ENCODE measurements around the gene MYOG.

The MYOG gene

GRCh38 chr1:203090421-203091198 is 4.8 kb upstream of the MYOG start:
- DNase-seq (ENCODE audit: low read depth): no peak

DNA sequence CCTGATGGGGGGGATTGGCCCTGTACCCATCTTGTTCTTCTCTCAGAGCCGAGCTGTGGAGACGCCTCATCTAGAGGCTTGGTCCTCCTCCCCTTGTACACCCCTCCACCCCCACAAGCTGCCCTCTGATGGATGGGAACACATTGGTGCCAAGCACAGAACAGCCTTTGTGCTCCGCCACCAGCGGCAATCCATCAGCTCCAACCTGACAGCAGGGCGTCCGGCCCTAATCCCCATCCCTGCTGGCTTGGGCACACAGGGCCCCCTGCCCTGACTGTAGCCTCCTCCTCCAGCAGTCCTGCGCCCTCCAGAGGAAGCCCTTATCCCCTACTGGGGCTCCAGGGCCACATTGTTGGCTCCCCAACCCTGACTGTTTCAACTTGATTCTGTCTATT is 3.8 kb upstream of the MYOG start:
- no peak for DNase-seq (ENCODE audit: low read depth)

GRCh38 chr1:203089001-203089650 is 3.3 kb upstream of the MYOG start:
- no peak for DNase-seq (ENCODE audit: low read depth)

DNA sequence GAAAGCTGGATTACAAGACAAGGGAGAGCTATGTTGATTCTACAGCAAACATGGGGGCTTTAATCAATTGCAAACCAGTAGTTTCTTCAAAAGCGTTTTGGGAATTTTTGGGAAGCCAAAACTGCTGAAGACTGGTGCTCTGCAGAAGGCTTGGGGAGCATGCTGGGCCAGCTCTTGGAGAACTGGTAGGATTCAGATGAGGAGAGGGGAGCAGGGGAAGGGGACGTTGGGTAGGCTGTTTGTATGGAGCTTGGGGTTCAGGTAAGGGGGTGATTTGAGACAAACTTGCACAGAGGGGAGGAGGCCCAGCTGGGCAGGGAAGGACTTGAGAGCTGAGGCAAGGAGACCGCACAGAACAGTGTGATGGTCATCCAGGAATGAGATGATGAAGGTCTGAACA is 2.6 kb upstream of the MYOG start:
- no peak for DNase-seq (ENCODE audit: low read depth)

GRCh38 chr1:203086992-203087763 is 1.4 kb upstream of the MYOG start:
- no peak for DNase-seq (ENCODE audit: low read depth)

- DNase-seq (ENCODE audit: low read depth): no peak
These were observed 954 bp downstream of the MYOG start for GRCh38 chr1:203084588-203085527.

- no peak for DNase-seq (ENCODE audit: low read depth)
These were observed 2.3 kb downstream of the MYOG start for GRCh38 chr1:203083463-203083921.

DNA sequence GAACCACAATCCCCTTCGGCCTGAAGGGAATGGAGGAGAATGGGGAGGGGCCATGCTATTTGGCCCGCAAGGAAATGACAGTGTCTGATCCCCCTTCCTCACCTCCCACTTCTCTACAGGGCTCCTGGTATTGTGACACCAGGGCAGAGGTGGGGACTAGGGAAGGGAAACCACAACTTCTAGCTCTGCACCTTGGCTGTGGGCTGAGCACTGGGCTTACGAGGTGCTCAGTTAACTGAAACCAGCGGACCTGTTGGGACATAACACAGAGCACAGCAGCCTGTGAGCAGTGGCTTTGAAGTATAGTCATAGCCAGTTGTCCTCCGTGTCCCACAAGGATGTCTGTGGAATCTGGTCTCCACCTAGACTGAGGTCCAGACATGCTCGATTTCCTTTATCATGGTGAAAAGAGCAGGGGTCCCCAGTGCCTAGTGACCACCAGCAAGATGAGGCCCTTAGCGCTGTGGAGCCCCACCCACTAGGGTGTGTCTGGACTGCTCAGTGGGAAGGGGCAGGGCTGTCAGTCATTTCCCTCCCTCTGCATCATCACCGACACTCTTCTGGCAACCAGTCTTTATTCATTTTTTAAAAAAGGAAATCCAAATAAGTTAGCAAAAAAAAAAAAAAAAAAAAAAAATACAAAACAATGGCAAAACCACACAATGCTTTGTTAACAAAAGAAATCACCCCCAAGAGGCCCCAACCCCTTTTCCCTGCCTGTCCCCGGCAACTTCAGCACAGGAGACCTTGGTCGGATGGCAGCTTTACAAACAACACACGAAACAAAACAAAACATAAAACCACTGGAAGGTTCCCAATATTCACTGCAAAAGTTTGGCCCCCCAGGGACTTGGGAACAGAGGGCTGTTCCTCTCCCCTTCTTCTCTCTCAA is 3.0 kb downstream of the MYOG start:
- DNase-seq (ENCODE audit: low read depth): no peak

DNA sequence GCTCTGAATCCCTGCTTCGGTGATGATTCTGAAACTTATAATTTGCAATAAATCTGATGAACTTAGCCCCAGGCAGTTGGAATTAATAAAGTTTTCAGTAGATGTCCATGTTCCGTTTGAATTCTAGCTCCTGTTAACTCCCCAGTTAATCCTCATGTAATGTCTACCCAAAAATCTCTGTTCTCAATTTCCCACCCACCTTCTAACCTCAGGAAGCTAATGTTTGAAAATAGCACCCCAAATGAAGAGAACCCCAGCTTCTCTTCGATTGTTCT is 3.6 kb downstream of the MYOG start:
- no peak for DNase-seq (ENCODE audit: low read depth)

- no peak for DNase-seq (ENCODE audit: low read depth)
These were observed 4.2 kb downstream of the MYOG start for GRCh38 chr1:203081465-203082230.

DNA sequence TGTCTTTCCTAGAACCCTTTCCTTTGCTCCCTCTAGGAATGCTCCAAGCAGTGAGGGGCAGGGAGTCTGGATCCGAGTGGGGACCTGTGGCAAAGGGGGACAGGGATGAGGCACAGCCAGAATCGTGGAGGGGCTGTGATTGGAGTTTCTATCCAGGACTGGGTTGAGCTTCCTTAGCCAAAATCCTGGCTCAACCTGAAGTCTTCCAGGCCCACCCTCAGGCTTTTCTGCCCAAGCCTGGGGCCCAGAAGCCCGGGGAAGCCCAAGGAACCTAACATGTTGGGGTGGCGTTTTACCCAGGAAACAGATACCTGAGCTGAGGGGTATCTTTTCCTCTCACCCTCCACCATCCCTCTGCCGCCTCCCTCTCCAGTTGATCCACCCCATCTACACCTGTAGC is 5.4 kb downstream of the MYOG start:
- no peak for DNase-seq (ENCODE audit: low read depth)

DNA sequence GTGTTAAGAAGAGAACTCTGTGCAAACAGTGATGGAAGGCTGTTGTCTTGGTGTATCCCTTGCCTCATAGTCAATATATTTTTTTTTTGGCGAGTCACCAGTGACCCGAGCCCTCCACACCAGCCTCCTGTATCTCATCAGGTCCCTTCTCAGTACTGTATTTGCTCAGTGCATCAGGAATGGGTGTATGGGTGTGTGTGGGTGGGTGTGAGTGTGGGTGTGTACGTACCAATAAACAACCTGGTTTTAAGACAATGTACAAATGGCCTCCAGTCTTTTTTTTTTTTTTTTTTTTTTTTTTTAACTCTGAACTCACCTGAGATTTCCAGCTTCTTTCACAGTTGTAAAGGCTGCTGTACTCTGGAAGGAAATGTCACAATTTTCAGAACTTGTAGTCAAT is 7.3 kb downstream of the MYOG start:
- DNase-seq (ENCODE audit: low read depth): no peak

DNA sequence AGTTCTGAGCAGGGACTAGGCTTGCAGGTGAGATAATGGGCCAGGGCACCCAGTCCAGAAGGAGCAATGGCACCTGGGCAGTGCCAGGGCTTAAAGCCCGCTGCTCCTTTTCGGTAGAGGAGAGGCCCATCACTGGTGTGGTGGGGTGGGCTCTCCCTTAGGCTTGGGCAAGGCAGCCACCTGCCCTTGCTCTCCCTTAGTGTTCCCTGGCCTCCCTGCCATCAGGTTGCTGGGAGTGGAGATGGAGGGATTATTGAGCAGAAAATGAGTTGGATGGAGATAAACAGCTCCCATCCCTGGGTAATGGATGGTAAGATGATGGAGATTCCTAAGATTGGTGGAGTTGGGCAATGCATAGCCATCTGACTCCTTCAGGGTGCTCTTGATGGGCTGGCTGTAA is 7.9 kb downstream of the MYOG start:
- no peak for DNase-seq (ENCODE audit: low read depth)

DNA sequence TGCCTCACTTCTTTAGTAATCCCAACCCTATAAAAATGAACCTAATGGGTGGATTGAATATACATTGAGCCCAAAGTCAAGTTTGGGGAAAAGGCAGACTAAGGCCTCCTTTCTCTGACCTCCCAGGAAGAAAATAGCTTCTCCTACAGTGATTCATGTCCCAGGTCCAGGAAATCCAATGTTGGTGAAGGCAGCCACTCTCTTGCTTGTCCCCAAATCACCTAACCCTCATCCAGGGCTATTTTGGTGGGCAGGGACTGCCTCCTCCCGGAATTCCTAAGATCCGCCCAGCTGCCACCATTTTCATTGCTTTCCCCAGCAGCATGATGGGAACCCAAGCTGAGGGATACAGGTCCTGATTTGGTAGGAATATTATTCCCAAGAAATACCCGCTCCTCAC is 8.4 kb downstream of the MYOG start:
- DNase-seq (ENCODE audit: low read depth): no peak

DNA sequence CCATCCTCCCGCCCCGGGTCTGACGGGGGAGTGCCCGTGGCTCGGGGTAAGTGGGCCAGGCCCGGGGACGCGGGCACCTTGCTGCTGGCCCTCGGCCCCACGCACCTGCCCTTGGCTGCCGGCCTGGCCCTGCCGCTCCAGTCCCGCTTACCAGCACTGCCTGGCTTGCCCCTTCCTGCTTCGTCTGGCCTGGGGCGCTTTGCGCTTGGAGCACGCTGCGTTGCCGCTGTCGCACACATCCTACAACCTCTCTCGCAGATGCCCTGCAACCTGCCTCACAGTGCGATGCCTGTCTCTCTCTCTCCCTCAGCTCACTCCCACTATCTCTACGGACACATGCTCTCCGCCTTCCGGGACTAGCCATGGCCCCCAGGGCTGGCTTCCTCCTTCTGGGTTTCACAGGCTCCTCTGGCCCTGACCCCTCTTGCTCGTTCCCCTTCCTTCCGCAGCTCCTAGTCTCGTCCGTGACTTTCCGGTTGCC is 9.7 kb downstream of the MYOG start:
- no peak for DNase-seq (ENCODE audit: low read depth)

- DNase-seq (ENCODE audit: low read depth): no peak
These were observed 10.4 kb downstream of the MYOG start for GRCh38 chr1:203075236-203076030.

DNA sequence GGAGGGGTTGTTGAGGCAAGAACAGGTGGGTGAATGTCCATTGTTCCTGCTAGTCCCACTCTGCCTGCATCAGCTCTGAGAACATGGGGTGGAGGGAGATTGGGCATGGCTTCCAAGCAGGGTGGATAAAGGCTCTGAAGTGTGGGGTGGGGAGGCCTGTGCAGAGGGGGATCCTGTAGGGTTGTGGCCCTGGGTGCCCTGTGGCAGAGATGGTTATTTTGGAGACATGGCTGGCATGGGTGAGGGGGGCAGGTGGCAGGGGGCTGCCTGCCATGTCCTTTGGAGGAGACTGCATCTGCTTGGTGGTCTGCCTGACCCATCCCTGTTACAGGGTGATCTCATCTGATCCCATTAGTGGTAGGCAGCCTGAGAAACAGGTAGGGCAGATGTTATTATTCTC is 11.2 kb downstream of the MYOG start:
- DNase-seq (ENCODE audit: low read depth): no peak

DNA sequence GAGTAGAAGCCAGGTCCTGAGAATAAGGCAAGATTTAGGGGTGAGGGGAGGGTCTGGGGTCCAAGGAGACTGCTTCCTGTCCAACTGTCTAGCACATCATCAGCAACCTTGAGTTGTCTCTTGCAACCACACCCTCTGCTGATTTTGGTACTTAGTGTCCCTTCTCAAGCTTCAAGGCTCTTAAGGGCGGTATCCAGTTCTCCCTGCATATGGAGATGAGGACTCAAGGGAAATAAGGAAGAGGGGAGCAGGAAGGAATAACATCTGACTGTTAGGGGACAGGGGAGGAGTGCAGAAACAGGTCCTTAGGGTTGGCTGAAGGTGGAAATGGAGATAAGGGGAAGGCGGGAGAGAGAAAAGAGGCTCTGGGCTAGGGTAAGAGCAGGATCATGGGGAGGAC is 12.3 kb downstream of the MYOG start:
- no peak for DNase-seq (ENCODE audit: low read depth)

GRCh38 chr1:203072911-203073310 is 12.9 kb downstream of the MYOG start:
- no peak for DNase-seq (ENCODE audit: low read depth)
